HG03342 (cell line): ENCODE measurements around the gene RILPL2.
"Not testable (repeated sequence)": the region's sequence is repeated elsewhere in the genome, so short reads cannot be mapped to it uniquely, and the experiment has no call there.

Source experiments
- ATAC-seq: cut with Tn5 transposase; IDR thresholded peaks from one replicate; pipeline ENCODE4 v1.9.1; 2021; ENCODE audit warnings: mild to moderate bottlenecking, moderate library complexity; ENCODE audit not compliant: unreplicated experiment

RILPL2 gene

DNA sequence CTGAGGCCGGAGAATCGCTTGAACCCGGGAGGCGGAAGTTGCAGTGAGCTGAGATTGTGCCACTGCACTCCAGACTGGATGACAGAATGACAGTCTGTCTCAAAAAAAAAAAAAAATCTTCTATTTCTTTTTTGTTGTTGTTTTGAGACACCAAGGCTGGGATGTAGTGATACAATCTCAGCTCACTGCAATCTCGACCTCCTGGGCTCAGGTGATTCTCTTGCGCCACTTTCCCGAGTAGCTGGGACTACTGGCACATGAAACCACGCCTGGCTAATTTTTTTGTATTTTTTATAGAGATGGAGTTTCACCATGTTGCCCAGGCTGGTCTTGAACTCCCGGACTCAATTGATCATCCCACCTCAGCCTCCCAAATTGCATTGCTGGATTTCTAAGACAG is 14.2 kb upstream of the RILPL2 start:
- ATAC-seq, result no peak

DNA sequence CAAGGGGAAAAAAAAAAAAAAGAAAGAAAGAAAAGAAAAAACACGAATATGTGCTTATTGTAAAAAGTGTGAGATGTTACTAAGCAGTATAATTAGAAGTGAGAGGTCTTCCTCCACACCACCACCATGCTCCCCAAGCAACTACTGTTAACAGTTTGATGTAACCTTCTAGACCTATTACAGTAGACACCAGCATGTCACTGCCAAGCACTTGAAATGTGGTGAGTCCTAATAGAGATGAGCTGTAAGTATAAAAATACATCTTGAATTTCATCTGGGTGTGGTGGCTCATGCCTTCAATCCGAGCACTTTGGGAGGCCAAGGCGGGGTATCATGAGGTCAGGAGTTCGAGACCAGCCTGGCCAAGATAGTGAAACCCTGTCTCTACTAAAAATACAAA is 13.4 kb upstream of the RILPL2 start:
- no peak for ATAC-seq

DNA sequence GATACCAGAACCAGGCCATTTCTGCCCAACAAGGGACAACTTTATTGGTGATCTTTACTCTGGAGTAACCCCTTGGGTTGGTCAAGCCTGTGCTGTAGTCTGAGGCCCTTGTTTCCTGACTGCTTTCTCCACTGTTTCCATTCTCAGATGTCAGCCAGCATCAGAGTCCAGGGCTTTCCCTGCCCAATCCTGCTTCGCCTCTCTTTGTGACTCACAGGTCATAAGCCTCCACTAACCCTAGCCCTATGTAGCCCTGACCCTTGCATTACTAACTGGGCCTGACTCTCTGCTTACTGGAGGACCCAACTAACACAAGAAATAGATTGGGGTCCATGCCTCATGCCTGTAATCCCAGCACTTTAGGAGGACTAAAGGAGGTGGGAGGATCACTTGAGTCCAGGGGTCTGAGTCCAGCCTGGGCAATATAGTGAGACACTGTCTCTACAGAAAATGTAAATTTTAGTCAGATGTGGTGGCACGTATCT is 12.8 kb upstream of the RILPL2 start:
- no peak for ATAC-seq

DNA sequence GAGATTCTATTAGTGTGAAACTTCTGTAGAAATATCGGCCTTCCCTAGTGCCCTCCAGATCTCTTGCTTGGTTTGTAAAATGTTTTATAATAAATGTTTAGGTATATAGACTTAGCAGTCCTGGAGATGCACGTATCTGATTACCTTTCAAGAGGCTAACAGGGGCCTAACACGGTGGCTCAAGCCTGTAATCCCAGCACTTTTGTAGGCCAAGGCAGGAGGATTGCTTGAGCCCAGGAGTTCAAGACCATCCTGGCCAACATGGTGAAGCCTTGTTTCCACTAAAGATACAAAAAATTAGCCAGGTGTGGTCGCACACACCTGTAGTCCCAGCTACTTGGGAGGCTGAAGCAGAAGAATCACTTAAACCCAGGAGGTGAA is 9.8 kb upstream of the RILPL2 start:
- ATAC-seq, result no peak

DNA sequence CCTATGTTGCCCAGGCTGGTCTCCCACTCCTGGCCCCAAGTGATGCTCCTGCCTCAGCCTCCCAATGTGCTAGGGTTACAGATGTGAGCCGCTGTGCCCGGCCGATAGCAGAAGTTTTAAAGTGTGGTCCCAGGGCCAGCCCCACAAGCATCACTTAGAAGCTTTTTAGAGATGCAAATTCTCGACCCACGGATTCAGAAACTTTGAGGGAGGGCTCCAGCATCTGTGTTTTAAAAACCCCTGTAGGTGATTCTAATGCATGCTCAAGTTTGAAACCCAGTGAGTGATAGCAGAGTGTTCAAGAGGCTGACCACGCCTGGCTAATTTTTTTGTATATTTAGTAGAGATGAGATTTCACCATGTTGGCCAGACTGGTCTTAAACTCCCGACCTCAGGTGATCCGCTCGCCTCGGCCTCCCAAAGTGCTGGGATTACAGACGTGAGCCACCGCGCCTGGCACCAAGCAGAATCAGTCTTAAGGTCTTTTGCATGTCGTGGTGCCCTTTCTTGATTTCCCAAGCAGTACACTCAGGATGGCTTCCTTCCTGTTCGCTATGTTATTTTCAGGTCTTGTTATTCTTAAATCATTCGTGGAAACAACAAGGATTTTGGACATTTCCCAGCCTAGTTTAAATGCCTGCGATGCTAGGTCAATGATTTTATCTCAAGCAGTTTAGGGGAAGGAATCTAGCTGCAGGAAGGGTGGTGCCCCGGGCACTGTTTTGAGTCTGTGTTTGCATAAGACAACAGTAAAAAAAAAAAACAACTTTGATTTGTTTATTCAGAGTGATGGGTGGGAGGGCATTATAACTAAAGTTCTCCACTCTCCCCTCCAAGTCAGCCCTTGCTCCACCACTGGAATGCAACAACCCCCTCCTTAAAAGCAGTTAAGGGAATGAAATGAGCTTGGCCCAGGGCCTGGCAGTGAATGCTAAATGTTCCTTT is 9.2 kb upstream of the RILPL2 start:
- ATAC-seq, result no peak

DNA sequence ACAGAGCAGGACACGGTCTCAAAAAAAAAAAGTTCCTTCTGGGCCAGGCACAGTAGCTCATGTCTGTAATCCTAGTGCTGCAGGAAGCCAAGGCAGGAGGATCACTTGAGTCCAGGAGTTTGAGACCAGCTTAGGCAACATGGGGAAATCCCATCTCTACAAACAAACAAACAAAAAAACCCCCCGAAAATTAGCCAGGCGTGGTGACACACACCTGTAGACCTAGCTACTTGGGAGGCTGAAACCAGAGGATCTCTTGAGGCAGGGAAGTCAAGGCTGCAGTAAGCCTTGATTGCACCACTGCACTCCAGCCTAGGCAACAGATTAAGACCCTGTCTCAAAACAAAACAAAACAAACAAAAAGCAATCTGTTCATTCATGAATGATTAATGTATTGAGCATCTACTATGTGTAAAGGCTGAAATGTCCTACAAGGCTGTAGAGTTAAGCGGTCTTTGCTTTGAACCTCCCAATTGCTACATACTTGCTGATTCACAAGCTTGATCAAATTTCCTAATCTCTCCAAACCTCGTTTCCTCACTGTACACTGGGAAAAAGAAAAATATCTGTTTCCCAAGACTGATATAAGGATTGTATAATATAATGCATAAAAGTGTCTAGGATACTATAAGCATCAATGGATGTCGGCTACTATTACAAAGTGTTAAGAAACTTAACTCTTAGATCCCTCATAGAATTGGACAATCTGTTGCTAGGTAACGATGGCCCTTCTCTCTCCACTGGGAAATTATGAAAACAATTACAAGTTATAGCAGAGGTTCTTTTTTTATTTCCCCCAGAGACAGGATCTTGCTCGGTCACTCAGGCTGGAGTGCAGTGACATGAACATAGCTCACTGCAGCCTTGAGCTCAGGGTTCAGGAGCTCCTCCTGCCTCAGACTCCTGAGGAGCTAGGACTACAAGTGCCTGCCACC is 7.9 kb upstream of the RILPL2 start:
- no peak for ATAC-seq

DNA sequence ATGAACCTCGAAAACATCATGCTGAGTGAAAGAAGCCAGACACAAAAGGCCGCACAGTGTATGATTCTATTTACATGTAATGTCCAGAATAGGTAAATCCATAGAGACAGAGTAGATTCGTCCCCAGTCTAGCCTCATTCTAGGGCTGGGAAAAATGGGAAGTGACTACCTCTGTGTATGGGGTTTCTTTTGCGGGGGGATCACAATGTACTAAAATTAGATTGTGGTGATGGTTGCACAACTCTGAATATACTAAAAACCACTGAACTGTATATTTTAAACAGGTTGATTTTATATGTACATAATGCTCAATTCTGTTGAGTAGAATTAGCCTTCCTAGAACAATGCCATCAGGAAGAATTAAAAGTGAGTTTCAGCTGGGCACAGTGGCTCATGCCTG is 6.3 kb upstream of the RILPL2 start:
- ATAC-seq, result no peak

DNA sequence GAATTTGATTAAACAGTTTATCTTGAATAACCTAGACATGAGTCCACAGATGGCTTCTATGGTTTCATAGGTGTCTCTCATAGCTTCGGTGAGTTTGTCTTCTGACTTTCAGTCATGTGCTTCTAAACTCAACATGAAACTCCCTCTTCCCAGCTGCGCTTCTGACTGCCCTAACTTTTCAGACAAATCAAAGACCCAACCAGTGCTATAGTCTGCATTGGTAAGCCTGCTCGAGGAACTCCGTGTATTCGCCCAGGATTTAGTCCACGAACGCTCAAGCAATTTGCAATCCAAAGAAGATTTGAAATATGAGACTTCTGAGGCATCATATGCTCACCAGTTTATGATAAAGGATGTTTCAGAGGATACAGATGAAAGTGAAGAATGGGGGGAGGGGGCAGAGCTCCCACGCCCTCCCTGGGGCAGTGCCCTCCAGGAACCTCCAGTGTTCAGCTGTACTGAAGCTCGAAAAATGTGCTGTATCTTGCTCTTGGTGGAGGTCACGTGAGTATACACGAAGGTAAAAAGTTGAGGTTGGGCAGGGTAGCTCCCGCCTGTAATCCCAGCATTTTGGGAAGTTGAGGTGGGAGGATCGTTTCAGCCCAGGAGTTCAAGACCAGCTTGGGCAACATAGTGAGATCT is 5.2 kb upstream of the RILPL2 start:
- ATAC-seq, result peak; percentile 38

DNA sequence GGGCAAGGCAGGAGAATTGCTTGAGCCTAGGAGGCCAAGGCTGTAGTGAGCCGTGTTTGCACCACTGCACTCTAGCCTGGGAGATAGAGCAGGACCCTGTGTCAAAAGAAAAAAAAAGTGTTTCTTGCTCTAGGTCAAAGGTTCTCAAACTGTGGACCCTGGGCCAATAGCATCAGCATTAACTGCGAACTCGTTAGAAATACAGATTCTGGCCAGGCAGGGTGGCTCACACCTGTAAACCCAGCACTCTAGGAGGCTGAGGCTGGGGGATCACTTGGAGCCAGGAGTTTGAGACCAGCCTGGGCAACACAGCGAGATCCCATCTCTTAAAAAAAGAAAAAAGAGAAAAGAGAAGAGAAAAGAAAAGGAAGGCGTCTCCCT is 858 bp downstream of the RILPL2 start:
- no peak for ATAC-seq

DNA sequence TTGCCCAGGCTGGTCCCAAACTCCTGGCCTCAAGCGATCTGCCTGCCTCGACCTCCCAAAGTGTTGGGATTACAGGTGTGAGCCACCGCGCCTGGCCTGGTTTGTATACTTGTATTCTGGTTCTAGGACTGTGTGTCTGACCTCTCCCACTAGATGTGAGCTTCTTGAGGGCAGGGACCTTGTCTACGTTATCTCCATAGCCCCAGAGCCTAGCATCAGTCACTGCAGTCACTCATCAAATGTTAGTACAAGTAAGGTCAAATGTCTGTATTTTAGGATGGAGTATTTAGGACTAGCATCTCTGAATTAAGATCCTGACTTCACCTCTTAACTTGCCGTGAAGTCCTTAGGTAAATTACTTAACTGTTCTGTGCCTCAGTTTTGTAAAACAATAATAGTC is 2.9 kb downstream of the RILPL2 start:
- ATAC-seq, result no peak

DNA sequence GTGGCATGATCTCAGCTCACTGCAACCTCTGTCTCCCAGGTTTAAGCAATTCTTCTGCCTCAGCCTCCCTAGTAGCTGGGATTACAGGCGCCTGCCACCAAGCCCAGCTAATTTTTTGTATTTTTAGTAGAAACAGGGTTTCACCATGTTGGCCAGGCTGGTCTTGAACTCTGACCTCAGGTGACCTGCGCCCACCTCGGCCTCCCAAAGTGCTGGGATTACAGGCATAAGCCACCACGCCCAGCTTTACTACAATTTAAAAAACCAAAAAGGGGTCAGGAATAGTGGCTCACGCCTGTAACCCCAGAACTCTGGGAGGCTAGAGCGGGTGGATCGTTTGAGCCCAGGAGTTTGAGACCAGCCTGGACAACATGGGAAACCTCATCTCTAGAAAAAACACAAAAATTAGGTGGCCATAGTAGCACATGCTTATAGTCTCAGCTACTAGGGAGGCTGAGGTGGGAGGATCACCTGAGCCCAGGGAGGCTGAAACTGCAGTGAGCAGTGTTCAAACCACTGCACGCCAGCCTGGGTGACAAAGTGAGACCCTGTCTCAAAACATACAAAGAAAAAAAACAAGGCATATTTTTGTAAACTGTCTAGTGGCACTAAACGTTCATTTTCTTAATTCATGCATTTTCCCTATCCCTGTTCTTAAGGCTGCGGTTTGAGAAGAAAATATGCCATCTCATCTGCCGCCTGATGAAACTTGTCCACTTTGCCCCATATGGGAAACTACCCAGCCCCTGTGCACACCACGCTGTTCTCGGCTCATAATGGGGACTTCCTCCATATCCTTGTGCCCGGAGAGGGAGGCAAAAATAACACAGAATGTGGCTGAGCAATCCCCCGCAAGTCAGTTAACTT is 4.3 kb downstream of the RILPL2 start:
- not testable (repeated sequence) for ATAC-seq

DNA sequence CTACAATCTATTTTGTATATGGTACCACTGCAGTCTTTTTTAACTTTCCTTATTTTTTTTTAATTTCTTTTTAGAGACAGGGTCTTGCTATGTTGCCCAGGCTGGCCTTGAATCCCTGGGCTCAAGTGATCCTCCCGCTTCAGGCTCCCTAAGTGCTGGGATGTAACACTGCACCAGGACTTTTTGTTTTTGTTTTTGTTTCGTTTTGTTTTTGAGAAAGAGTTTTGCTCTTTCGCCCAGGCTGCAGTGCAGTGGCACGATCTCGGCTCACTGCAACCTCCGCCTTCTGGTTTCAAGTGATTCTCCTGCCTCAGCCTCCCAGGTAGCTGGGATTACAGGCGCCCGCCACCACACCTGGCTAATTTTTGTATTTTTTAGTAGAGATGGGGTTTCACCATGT is 7.4 kb downstream of the RILPL2 start:
- ATAC-seq, result not testable (repeated sequence)

DNA sequence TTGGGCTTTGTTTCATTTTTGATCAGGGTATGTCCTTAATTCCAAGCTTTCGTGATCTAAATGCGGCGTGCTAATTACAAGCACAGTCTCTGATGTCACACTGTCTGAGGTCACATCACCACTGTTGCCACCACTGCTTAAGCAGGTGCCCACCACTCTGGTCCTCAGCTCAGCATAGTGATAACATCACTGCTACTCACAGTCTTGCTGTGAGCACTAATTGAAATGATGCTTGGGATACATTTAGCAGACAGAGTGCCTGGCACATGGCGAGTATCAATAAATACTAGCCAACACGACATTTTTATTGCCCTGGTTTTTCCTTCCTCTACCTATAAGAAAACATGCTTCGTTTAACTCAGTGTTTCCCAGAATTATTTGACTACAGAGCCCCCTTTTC is 7.9 kb downstream of the RILPL2 start:
- ATAC-seq, result no peak

DNA sequence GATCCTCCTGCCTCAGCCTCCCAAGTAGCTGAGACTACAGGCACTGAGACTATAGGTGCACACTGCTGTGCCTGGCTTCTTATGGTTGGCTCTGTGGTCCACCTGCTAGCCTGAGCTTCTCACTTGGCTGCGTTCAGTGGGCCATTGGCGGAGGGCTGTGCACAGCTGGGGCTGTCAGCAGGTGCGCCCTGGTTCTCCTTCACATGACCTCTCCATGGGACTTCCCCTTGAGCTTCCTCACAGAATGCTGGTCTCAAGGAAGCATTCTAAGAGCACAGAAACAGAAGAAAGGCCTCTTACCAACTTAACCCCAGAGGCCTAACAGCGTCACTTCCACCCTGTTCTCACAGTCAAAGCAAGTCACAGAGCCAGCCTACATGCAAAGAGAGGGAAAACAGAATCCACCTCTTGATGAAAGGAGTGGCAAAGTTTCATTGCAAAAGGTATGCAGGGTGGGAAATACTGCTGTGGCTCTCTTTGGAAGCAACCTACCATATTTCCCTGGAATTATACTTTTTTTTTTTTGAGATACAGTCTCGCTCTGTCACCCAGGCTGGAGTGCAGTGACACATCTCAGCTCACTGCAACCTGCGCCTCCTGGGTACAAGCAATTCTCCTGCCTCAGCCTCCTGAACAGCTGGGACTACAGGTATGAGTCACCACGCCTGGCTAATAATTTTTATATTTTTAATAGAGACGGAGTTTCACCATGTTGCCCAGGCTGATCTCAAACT is 9.3 kb downstream of the RILPL2 start:
- ATAC-seq, result peak; percentile 93

DNA sequence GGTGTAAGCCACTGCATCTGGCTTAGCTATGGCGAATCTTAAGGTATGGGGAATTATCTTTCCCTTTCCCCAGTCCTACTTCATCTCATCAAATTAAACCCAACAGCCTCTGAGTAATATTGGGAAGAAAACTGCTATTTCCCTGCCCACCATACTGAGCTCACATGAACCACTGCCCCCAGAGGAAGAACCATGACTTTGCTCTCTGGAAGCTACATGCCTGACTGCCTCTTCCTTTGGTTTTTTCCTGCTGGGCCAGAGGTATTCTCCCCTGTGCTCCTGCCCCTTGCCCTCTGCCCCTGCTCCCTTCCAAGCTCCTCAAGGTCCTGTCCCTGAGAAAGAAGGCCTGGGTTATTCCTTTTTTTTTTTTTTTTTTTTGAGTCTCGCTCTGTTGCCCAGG is 15.2 kb downstream of the RILPL2 start:
- no peak for ATAC-seq

DNA sequence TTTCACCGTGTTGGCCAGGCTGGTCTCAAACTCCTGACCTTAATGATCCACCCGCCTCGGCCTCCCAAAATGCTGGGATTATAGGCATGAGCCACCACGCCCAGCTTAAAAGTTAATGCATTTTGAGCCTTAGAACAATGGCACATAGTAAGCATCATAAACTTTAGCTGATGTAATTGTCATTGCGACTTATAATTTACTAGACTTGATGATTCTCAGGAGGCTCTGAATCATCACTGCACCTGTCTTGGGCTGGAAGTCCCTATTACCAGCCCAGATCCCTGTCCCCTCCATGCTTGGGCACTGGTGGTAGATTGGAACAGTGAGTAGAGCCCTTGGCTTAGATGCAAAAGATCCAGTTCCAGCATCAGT is 26.5 kb downstream of the RILPL2 start:
- no peak for ATAC-seq

DNA sequence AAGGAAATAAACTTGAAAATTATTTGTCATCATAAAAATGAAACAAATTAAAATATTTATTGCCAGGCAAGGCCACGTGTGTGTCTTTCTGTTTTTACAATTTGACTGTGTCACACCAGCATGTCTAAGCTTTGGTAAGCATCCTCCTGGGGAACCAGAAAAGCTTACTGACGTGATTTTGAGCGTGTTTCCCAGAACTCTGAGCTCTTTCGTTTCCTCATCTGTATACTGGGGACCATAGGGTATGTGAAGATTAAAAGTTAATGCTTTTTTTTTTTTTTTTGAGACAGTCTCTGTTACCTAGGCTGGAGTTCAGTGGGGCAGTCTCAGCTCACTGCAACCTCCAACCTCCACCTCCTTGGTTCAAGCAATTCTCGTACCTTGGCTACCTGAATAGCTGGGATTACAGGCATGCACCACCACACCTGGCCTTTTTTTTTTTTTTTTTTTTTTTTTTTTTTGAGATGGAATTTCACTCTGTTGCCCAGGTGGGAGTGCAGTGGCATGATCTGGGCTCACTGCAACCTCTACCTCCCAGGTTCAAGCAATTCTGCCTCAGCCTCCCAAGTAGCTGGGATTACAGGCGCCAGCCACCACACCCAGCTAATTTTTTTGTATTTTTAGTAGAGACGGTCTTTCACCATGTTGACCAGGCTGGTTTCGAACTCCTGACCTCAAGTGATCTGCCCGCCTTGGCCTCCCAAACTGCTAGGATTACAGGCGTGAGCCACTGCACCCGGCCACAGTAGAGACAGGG is 27.0 kb downstream of the RILPL2 start:
- not testable (repeated sequence) for ATAC-seq

DNA sequence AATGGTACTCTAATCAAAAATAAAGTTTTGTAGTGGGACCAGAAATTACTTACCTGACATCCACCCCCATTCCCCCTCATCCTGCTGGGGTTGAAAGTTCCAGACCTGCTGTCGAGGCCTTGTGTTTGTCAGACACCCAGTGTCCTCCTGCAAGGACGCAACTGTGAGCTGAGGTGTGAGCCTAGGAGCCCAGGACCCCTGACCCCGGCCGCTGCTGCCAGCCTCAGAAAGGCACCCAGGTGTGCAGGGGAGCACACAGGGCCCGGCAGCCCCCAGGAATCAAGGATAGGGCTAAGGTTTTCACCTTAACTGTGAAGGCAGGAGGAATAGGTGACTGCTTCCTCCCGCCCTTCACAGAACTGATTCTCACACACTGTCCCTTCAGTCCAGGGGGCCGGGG is 27.9 kb downstream of the RILPL2 start:
- ATAC-seq, result not testable (repeated sequence)

DNA sequence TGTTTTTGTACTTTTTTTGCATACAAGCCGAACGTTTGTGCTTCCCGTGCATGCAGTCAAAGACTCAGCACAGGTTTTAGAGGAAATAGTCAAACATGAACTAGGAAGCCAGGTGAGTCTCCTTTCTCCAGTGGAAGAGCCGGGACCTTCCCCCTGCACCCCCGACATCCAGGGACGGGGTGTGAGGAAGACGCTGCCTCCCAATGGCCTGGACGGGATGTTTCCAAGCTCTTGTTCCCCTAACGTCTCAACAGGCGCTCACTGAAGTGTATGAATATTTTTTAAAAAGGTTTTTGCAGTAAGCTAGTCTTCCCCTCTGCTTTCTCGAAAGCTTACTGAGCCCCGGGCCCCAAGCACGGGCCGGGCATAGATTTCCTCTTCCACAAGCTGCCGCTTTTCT is 28.6 kb downstream of the RILPL2 start:
- not testable (repeated sequence) for ATAC-seq
